SK-N-SH (cell line): Measurements from ENCODE around the gene ATG16L1. TPM values are rescaled to one million over a fixed set of nuclear protein-coding genes. Genes with fewer than 3 reads are reported as not detected.

Source experiments
- CTCF ChIA-PET: fragments of 300-600, 350-600 bp; formaldehyde crosslinking; extraction: SDS; loops from one replicate; lab custom pipeline; 2021; lab: Yijun Ruan, JAX
- POLR2A ChIA-PET: fragments of 350-600 bp; sonication (Branson Sonifier 250); formaldehyde crosslinking; extraction: SDS; loops from one replicate; lab custom pipeline; 2020; ENCODE audit warnings: antibody characterized with exemption, inconsistent platforms; lab: Yijun Ruan, JAX
- DNase-seq: peaks from one replicate; pipeline ENCODE4 v3.0.0; 2012
- H2AFZ ChIP-seq: fragments of 200-600 bp; sonication (generic); 2 replicates; pipeline ENCODE4 v1.8.1; 2016; ENCODE audit warnings: antibody characterized with exemption, mild to moderate bottlenecking, low read depth
- H3F3A ChIP-seq: fragments of 200-600 bp; sonication (generic); replicated peaks from 2 replicates; pipeline ENCODE3; 2016; ENCODE audit warnings: antibody characterized with exemption, mild to moderate bottlenecking; ENCODE audit not compliant: insufficient read depth
- H3K27ac ChIP-seq, 2 experiments: fragments of 200-500 bp in 1 of 2; fragments of 200-600 bp in 1 of 2; sonication (Bioruptor generic) in 1 of 2; sonication (generic), shearing (Covaris generic) in 1 of 2; 2 replicates each; pipeline versions ENCODE4 v1.5.1 to v1.6.1; 2014 to 2016; ENCODE audit warnings: low read depth in 2 of 2, inconsistent platforms in 1 of 2, low read length in 1 of 2, mild to moderate bottlenecking in 1 of 2, mixed read lengths in 1 of 2
- H3K27me3 ChIP-seq: fragments of 200-600 bp; sonication (generic), shearing (Covaris generic); 2 replicates; pipeline ENCODE4 v1.6.1; 2016; ENCODE audit warnings: mixed run types; ENCODE audit not compliant: insufficient read depth
- H3K36me3 ChIP-seq, 2 experiments: fragments of 200-500 bp in 1 of 2; fragments of 200-600 bp in 1 of 2; sonication (Bioruptor generic) in 1 of 2; sonication (generic) in 1 of 2; replicated peaks in 1 of 2; 2 replicates each; pipeline versions ENCODE3 to v1.5.1; 2014 to 2016; ENCODE audit warnings: low read length in 1 of 2, mild to moderate bottlenecking in 1 of 2; ENCODE audit not compliant: insufficient read depth in 2 of 2, control insufficient read depth in 1 of 2
- H3K4me1 ChIP-seq, 2 experiments: fragments of 200-500 bp in 1 of 2; fragments of 200-600 bp in 1 of 2; sonication (Bioruptor generic) in 1 of 2; sonication (generic), shearing (Covaris generic) in 1 of 2; 2 replicates each; pipeline versions ENCODE4 v1.5.1 to v1.6.1; 2014 to 2016; ENCODE audit warnings: low read depth in 1 of 2, low read length in 1 of 2, mixed run types in 1 of 2; ENCODE audit not compliant: insufficient read depth in 2 of 2, control insufficient read depth in 1 of 2
- H3K4me2 ChIP-seq: fragments of 200-600 bp; sonication (generic), shearing (Covaris generic); 2 replicates; pipeline ENCODE4 v1.6.1; 2017; ENCODE audit warnings: mixed run types
- H3K4me3 ChIP-seq, 2 experiments: fragments of 200-500 bp in 1 of 2; fragments of 200-600 bp in 1 of 2; sonication (Bioruptor generic) in 1 of 2; sonication (generic), shearing (Covaris generic) in 1 of 2; 2 replicates each; pipeline versions ENCODE4 v1.5.1 to v1.8.1; 2014 to 2016; ENCODE audit warnings: low read depth in 2 of 2, inconsistent platforms in 1 of 2, low read length in 1 of 2, mild to moderate bottlenecking in 1 of 2, mixed read lengths in 1 of 2, moderate library complexity in 1 of 2
- H3K79me2 ChIP-seq: fragments of 200-600 bp; sonication (generic); 2 replicates; pipeline ENCODE4 v1.8.1; 2017; ENCODE audit warnings: mild to moderate bottlenecking; ENCODE audit not compliant: insufficient read depth
- H3K9ac ChIP-seq: fragments of 200-600 bp; sonication (generic); 2 replicates; pipeline ENCODE4 v1.6.1; 2017; ENCODE audit warnings: mixed run types
- H3K9me2 ChIP-seq: fragments of 200-600 bp; sonication (generic); 2 replicates; pipeline ENCODE4 v1.6.1; 2017; ENCODE audit warnings: mixed run types
- H3K9me3 ChIP-seq: fragments of 200-600 bp; sonication (generic); 2 replicates; pipeline ENCODE4 v1.6.1; 2017; ENCODE audit warnings: mixed run types, mild to moderate bottlenecking, moderate library complexity
- H4K20me1 ChIP-seq: fragments of 200-600 bp; sonication (generic); 2 replicates; pipeline ENCODE4 v1.6.1; 2017; ENCODE audit warnings: mild to moderate bottlenecking, mixed run types; ENCODE audit not compliant: insufficient read depth
- CHD2 ChIP-seq: fragments of 150-350 bp; IDR thresholded peaks from 2 replicates; pipeline ENCODE4 v1.6.1; 2018; ENCODE audit warnings: low read length; ENCODE audit not compliant: partially characterized antibody
- ELF1 ChIP-seq: IDR thresholded peaks from 2 replicates; pipeline ENCODE4 v1.4.0; 2012
- EZH2phosphoT487 ChIP-seq: fragments of 200-600 bp; sonication (generic); IDR thresholded peaks from 2 replicates; pipeline ENCODE4 v1.6.1; 2017; ENCODE audit warnings: low read depth, mixed run types, mild to moderate bottlenecking, antibody characterized with exemption, moderate library complexity, borderline replicate concordance
- FOXJ3 ChIP-seq: sonication (generic); formaldehyde crosslinking; IDR thresholded peaks from 2 replicates; pipeline ENCODE4 v1.5.1; 2020; ENCODE audit warnings: mild to moderate bottlenecking, missing genetic modification reagents
- FOXM1 ChIP-seq: IDR thresholded peaks from 2 replicates; pipeline ENCODE4 v1.4.0; 2012; ENCODE audit warnings: low read depth, mild to moderate bottlenecking
- JUND ChIP-seq: IDR thresholded peaks from 2 replicates; pipeline ENCODE4 v1.4.0; 2012
- MXI1 ChIP-seq: IDR thresholded peaks from 2 replicates; pipeline ENCODE4 v1.6.1; 2012; ENCODE audit warnings: mild to moderate bottlenecking, low read depth, low read length, improper control_type of control experiment
- PBX3 ChIP-seq: IDR thresholded peaks from 2 replicates; pipeline ENCODE4; 2012
- REST ChIP-seq: IDR thresholded peaks from 2 replicates; pipeline ENCODE4 v1.6.1; 2012; ENCODE audit warnings: mild to moderate bottlenecking, low read depth, low read length, moderate library complexity
- RFX5 ChIP-seq: IDR thresholded peaks from 2 replicates; pipeline ENCODE4 v1.6.1; 2012; ENCODE audit warnings: mild to moderate bottlenecking, improper control_type of control experiment, low read length
- SMC3 ChIP-seq: IDR thresholded peaks from 2 replicates; pipeline ENCODE4 v1.6.1; 2012; ENCODE audit warnings: low read depth, low read length, improper control_type of control experiment
- TAF1 ChIP-seq: IDR thresholded peaks from 2 replicates; pipeline ENCODE4 v1.6.1; 2012; ENCODE audit warnings: low read depth, mild to moderate bottlenecking, low read length, moderate library complexity, borderline replicate concordance
- TEAD4 ChIP-seq: IDR thresholded peaks from 2 replicates; pipeline ENCODE4 v1.4.0; 2012; ENCODE audit warnings: mild to moderate bottlenecking, borderline replicate concordance; ENCODE audit not compliant: insufficient read depth
- WGBS: methylation state at CpG from one replicate; pipeline ENCODE4 v1.1.6; 2017; ENCODE audit warnings: low lambda C conversion rate; 5-methylcytosine and 5-hydroxymethylcytosine counted together
- polyA plus RNA-seq, 3 experiments: library from polyadenylated mRNA; depleted of rRNA; stranded (reverse); fragments of >200 nt; gene quantifications; 2 replicates each; pipeline ENCODE4 v1.2.3, GENCODE V29; 2012
- TF ChIP-seq, protein P1 (sequence below): IDR thresholded peaks from 2 replicates; pipeline ENCODE4 v1.4.0; 2012; ENCODE audit warnings: low read depth
- TF ChIP-seq, protein P2 (sequence below): fragments of 200-600 bp; sonication (generic); IDR thresholded peaks from 2 replicates; pipeline ENCODE4 v1.6.1; 2017; ENCODE audit warnings: antibody characterized with exemption, mild to moderate bottlenecking, moderate library complexity

Gene ATG16L1
- polyA plus RNA-seq, 1 of the 3 experiments (the other 2 are of a cell fraction): 22.2 TPM

GRCh38 chr2:233278921-233279320 is 27.4 kb downstream of the ATG16L1 start:
- ChIA-PET CTCF (no interaction called here), POLR2A (no interaction called here)
- peaks cover 78 to 92% of the 10 kb centered on the region in 2 experiments for H3K36me3 ChIP-seq
- no peaks in the 10 kb centered on the region for H4K20me1 ChIP-seq
- no peaks in the 10 kb centered on the region for H3K27me3 ChIP-seq
- peaks cover 0 to 9% of the 10 kb centered on the region in 2 experiments; a peak in 2 of 4 replicates for H3K4me1 ChIP-seq
- WGBS: 93% methylated on average over 2 of the region's 2 CpGs
- no peaks in the 10 kb centered on the region for H3K79me2 ChIP-seq
- no peaks in the 10 kb centered on the region for H3F3A ChIP-seq
- H3K9ac ChIP-seq: no peak overlapping the region
- H3K27ac ChIP-seq: no peak overlapping the region
- H3K9me2 ChIP-seq: no peaks in the 10 kb centered on the region
- no peak overlapping the region for H2AFZ ChIP-seq
- no peak overlapping the region for H3K4me2 ChIP-seq
- no peak for TF ChIP-seq PBX3
- TF ChIP-seq CHD2: no peak
- TF ChIP-seq FOXJ3 (CRISPR knock-in tag): no peak
- no peak for TF ChIP-seq JUND
- no peak for TF ChIP-seq TAF1
- no peak for TF ChIP-seq FOXM1
- no peak for TF ChIP-seq ELF1
- TF ChIP-seq TEAD4: no peak
- no peak for TF ChIP-seq REST
- no peak for TF ChIP-seq RFX5
- TF ChIP-seq EZH2phosphoT487: no peak
- TF ChIP-seq MXI1: no peak
- no peak for TF ChIP-seq SMC3
- TF ChIP-seq, protein P1, sequence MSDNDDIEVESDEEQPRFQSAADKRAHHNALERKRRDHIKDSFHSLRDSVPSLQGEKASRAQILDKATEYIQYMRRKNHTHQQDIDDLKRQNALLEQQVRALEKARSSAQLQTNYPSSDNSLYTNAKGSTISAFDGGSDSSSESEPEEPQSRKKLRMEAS: no peak
- TF ChIP-seq, protein P2, sequence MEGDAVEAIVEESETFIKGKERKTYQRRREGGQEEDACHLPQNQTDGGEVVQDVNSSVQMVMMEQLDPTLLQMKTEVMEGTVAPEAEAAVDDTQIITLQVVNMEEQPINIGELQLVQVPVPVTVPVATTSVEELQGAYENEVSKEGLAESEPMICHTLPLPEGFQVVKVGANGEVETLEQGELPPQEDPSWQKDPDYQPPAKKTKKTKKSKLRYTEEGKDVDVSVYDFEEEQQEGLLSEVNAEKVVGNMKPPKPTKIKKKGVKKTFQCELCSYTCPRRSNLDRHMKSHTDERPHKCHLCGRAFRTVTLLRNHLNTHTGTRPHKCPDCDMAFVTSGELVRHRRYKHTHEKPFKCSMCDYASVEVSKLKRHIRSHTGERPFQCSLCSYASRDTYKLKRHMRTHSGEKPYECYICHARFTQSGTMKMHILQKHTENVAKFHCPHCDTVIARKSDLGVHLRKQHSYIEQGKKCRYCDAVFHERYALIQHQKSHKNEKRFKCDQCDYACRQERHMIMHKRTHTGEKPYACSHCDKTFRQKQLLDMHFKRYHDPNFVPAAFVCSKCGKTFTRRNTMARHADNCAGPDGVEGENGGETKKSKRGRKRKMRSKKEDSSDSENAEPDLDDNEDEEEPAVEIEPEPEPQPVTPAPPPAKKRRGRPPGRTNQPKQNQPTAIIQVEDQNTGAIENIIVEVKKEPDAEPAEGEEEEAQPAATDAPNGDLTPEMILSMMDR: no peak
- no peak for DNase-seq
- no peak overlapping the region for H3K4me3 ChIP-seq
- no peaks in the 10 kb centered on the region for H3K9me3 ChIP-seq
